Measurements from ENCODE around the gene CCDC74B. TPM values are rescaled to one million over a fixed set of nuclear protein-coding genes. Genes with fewer than 3 reads are reported as not detected.
"Not testable (repeated sequence)": the region's sequence is repeated elsewhere in the genome, so short reads cannot be mapped to it uniquely, and the experiment has no call there.

CCDC74B gene
- total and polyA plus RNA-seq, 7 experiments from 2014 or later = 0.16 to 1.6 (median 0.73) TPM; not detected in 4

DNA sequence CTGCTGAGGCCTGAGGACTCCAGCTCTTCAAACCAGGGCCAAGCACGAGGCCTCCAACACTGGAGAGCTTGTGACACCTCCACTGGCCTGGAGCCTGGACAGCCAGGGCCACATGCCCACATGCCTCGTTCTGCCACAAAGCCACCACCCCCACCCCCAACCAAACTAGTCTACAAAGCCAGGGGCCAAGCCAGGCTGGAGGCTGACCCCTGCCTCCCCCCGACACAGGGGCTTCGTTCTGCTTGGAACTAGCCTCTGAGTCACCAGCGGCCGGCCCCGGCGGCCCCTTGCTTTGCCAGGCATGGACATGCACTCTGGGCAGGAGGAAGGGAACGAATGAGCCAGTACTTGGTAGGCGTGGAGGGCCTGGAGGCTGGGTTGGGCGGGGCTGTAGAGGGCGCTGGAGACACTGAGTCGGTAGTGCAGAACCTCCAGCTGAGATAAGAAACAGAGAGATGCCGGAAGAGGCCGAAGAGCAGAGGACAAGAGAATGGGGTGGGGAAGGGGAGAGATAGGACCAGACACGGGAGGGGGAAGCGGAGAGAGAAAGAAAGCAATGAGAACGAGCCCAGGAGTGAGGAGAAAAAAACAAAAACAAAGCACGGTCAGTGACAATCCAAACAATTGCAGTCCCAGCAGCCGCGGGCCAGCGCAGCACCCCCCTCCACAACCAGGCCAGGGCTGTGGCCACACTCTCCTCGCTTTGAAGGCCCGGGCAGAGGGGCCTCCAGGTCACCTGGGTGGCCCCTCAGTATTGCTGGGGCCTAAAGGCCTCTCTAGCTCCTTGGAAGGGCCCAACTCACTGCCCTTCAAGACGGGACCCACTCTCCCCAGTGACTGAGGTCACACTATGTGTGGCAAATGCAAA lies 16.2 kb upstream of the CCDC74B start:
- intact Hi-C loops (cut with micrococcal nuclease); H3K9me3 Mint-ChIP-seq; H3K27me3 ChIP-seq (ENCODE audit: control insufficient read depth in 2 of 2, insufficient read depth in 2 of 2, low read length in 2 of 2); H3K4me3 Mint-ChIP-seq; CTCF ChIA-PET; H3K27ac ChIP-seq (ENCODE audit: low read depth, low read length); H3K4me3 ChIP-seq (ENCODE audit: low read length); H3K9me3 ChIP-seq (ENCODE audit: control insufficient read depth in 2 of 3, low read length in 3 of 3); H3K4me1 ChIP-seq (ENCODE audit: control insufficient read depth in 2 of 2, insufficient read depth in 2 of 2, low read length in 2 of 2); ATAC-seq; DNase-seq; H3K27me3 Mint-ChIP-seq; POLR2A ChIA-PET: not testable (repeated sequence)
- Mint-ChIP-seq H3K36me3 (peaks cover 0 to 10% (median 4%) of the 10 kb centered on the region in 5 donors), H3K27ac (peak overlapping the region in 1 of 9 donors; percentile 49), H3K4me1 (peaks cover 0 to 17% (median 0%) of the 10 kb centered on the region in 7 donors)
- H3K36me3 ChIP-seq (ENCODE audit: control insufficient read depth in 2 of 3, insufficient read depth in 3 of 3, low read length in 3 of 3) = peaks cover 0 to 67% (median 7%) of the 10 kb centered on the region in 3 experiments

DNA sequence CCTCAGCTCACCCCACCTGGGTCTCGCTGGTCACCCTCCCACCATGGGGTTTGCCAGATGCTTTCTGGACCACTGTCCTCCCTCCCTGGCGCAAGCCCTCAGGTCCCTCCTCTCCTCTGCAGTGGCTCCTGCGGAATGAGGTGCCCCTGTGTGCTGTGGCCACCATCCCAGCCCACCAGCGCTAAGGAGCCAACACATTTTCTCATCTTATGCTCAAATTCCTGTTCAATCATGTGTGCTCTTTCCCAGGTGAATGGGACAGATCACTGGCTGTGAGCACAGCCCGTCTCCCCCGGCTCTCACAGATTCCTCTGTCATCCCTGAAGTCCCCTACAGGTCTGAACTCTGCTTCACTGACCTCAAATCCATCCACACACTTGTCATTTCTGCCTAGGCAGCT lies 15.2 kb upstream of the CCDC74B start:
- no peaks in the 10 kb centered on the region for H3K4me1 ChIP-seq (ENCODE audit: control insufficient read depth in 2 of 2, insufficient read depth in 2 of 2, low read length in 2 of 2)
- POLR2A ChIA-PET = no interaction called here
- Mint-ChIP-seq H3K4me3 (no peak overlapping the region), H3K27ac (no peak overlapping the region), H3K36me3 (peaks cover 0 to 5% (median 4%) of the 10 kb centered on the region in 5 donors), H3K4me1 (peaks cover 0 to 17% (median 0%) of the 10 kb centered on the region in 7 donors), H3K9me3 (peaks cover 0 to 3% (median 0%) of the 10 kb centered on the region in 11 donors), H3K27me3 (no peaks in the 10 kb centered on the region)
- H3K27ac ChIP-seq (ENCODE audit: low read depth, low read length) = no peak overlapping the region
- no peaks in the 10 kb centered on the region for H3K27me3 ChIP-seq (ENCODE audit: control insufficient read depth in 2 of 2, insufficient read depth in 2 of 2, low read length in 2 of 2)
- H3K36me3 ChIP-seq (ENCODE audit: control insufficient read depth in 2 of 3, insufficient read depth in 3 of 3, low read length in 3 of 3) = peaks cover 0 to 68% (median 4%) of the 10 kb centered on the region in 3 experiments
- CTCF ChIA-PET = no interaction called here
- no peaks in the 10 kb centered on the region for H3K9me3 ChIP-seq (ENCODE audit: control insufficient read depth in 2 of 3, low read length in 3 of 3)
- intact Hi-C loops (cut with micrococcal nuclease) = no loop called here
- ATAC-seq (no peak), DNase-seq (no peak)
- H3K4me3 ChIP-seq (ENCODE audit: low read length) = no peak overlapping the region

DNA sequence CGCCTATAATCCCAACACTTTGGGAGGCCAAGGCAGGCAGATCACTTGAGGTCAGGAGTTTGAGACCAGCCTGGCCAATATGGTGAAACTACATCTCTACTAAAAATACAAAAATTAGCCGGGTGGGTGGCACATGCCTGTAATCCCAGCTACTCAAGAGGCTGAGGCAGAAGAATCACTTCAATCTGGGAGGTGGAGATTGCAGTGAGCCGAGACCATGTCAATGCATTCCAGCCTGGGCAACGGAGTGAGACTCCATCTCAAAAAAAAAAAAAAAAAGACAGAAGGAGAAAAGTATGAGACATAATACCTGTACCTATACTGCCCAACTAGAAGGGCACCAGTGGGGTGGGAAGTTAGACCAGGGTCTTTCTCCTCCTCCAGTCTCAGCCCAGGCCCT lies 14.5 kb upstream of the CCDC74B start:
- H3K9me3 ChIP-seq (ENCODE audit: control insufficient read depth in 2 of 3, low read length in 3 of 3); H3K4me3 ChIP-seq (ENCODE audit: low read length); H3K27me3 ChIP-seq (ENCODE audit: control insufficient read depth in 2 of 2, insufficient read depth in 2 of 2, low read length in 2 of 2); intact Hi-C loops (cut with micrococcal nuclease); ATAC-seq; CTCF ChIA-PET; H3K27me3 Mint-ChIP-seq; H3K27ac ChIP-seq (ENCODE audit: low read depth, low read length); H3K36me3 Mint-ChIP-seq; H3K9me3 Mint-ChIP-seq; POLR2A ChIA-PET; H3K4me1 ChIP-seq (ENCODE audit: control insufficient read depth in 2 of 2, insufficient read depth in 2 of 2, low read length in 2 of 2); H3K4me3 Mint-ChIP-seq; DNase-seq: not testable (repeated sequence)
- peaks cover 0 to 17% (median 0%) of the 10 kb centered on the region in 7 donors for H3K4me1 Mint-ChIP-seq
- H3K36me3 ChIP-seq (ENCODE audit: control insufficient read depth in 2 of 3, insufficient read depth in 3 of 3, low read length in 3 of 3) = peaks cover 0 to 70% (median 4%) of the 10 kb centered on the region in 3 experiments
- H3K27ac Mint-ChIP-seq = peak overlapping the region in 1 of 9 donors; percentile 9

DNA sequence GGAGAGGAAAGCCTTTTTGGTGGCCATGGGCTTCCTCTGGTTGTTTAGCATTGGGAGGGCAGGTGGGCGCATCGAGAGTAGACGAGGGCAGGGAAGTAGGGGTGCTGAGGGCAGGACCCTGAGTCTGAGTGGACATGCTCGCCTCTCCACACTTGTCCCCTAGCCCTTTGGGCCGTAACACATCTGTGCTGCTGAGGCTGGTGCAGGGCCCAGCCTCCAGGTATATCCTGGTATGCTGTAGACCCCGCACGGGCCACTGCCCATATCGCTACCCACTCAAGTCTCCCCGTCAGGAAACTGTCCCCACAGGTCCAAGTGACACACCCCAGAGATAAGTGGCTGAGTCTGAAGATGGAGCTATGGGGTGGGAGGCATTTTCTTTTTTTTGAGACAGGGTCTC lies 13.7 kb upstream of the CCDC74B start:
- H3K36me3 ChIP-seq (ENCODE audit: control insufficient read depth in 2 of 3, insufficient read depth in 3 of 3, low read length in 3 of 3) = peaks cover 0 to 70% (median 4%) of the 10 kb centered on the region in 3 experiments
- no peak for DNase-seq
- intact Hi-C loops (cut with micrococcal nuclease) = no loop called here
- H3K9me3 Mint-ChIP-seq = peaks cover 0 to 3% (median 0%) of the 10 kb centered on the region in 11 donors
- no peak overlapping the region for H3K4me3 Mint-ChIP-seq
- H3K4me3 ChIP-seq (ENCODE audit: low read length) = no peak overlapping the region
- POLR2A ChIA-PET = no interaction called here
- no peaks in the 10 kb centered on the region for H3K4me1 ChIP-seq (ENCODE audit: control insufficient read depth in 2 of 2, insufficient read depth in 2 of 2, low read length in 2 of 2)
- CTCF ChIA-PET = no interaction called here
- H3K9me3 ChIP-seq (ENCODE audit: control insufficient read depth in 2 of 3, low read length in 3 of 3) = no peaks in the 10 kb centered on the region
- H3K36me3 Mint-ChIP-seq = peaks cover 0 to 8% (median 0%) of the 10 kb centered on the region in 5 donors
- ATAC-seq = no peak
- no peaks in the 10 kb centered on the region for H3K27me3 ChIP-seq (ENCODE audit: control insufficient read depth in 2 of 2, insufficient read depth in 2 of 2, low read length in 2 of 2)
- H3K27me3 Mint-ChIP-seq = no peaks in the 10 kb centered on the region
- peak overlapping the region in 2 of 9 donors; percentile 17 to 64 for H3K27ac Mint-ChIP-seq
- H3K27ac ChIP-seq (ENCODE audit: low read depth, low read length) = no peak overlapping the region
- peaks cover 0 to 17% (median 0%) of the 10 kb centered on the region in 7 donors for H3K4me1 Mint-ChIP-seq

DNA sequence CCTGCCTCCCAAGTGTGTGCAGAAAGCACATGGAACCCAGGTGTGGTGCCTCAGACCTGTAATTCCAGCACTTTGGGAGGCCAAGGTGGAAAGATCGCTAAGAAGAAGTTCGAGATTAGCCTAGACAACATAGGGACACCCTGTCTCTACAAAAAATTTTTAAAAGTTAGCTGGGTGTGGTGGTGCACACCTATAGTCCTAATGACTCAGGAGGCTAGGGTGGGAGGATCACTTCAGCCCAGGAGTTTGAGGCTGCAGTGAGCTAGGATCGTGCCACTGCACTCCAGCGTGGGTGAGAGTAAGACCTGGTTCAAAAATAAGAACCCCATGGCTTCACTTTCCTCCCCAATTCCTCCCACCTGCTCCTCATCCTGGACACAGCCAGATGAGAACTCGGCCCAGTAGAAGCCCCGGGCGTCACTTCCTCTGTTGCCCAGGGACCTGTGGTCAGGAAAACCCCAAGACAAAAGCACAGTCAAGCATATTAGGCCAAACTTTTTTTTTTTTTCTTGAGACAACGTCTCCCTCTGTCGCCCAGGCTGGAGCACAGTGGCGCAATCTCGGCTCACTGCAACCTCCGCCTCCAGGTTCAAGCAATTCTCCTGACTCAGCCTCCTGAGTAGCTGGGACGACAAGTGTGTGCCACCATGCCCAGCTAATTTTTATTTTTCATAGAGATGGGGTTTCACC lies 13.1 kb upstream of the CCDC74B start:
- H3K4me3 Mint-ChIP-seq; H3K27ac ChIP-seq (ENCODE audit: low read depth, low read length); H3K4me1 ChIP-seq (ENCODE audit: control insufficient read depth in 2 of 2, insufficient read depth in 2 of 2, low read length in 2 of 2); H3K9me3 Mint-ChIP-seq; H3K9me3 ChIP-seq (ENCODE audit: control insufficient read depth in 2 of 3, low read length in 3 of 3); DNase-seq; CTCF ChIA-PET; intact Hi-C loops (cut with micrococcal nuclease); POLR2A ChIA-PET; H3K4me3 ChIP-seq (ENCODE audit: low read length); H3K27me3 Mint-ChIP-seq; H3K27me3 ChIP-seq (ENCODE audit: control insufficient read depth in 2 of 2, insufficient read depth in 2 of 2, low read length in 2 of 2); H3K36me3 Mint-ChIP-seq: not testable (repeated sequence)
- peaks cover 0 to 69% (median 4%) of the 10 kb centered on the region in 3 experiments for H3K36me3 ChIP-seq (ENCODE audit: control insufficient read depth in 2 of 3, insufficient read depth in 3 of 3, low read length in 3 of 3)
- ATAC-seq = peak; percentile 33
- Mint-ChIP-seq H3K4me1 (peaks cover 0 to 17% (median 0%) of the 10 kb centered on the region in 7 donors), H3K27ac (peak overlapping the region in 4 of 9 donors; percentile 17 to 64 (median 26))

DNA sequence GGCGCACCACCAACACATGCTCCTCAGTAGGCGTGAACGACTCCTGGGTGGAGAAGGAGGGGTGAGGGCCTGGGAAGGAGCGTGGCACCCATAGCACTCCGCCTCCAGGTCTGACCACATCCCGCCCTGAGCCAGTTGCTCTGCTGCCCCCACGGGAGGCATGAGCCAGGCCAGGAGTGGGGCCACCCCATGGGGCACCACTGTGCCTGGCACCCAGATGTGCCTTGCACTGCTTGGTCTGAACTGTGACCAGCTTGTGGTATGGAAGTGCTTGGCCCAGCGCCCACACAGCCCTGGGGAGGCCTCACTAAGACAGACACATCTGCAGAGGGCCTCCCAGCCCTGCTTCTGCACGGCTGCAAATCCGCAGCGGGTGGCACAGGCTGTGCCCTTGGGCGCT lies 12.4 kb upstream of the CCDC74B start:
- H3K27ac ChIP-seq (ENCODE audit: low read depth, low read length); H3K4me1 ChIP-seq (ENCODE audit: control insufficient read depth in 2 of 2, insufficient read depth in 2 of 2, low read length in 2 of 2); H3K9me3 Mint-ChIP-seq; CTCF ChIA-PET; H3K36me3 Mint-ChIP-seq; H3K27me3 Mint-ChIP-seq; H3K27me3 ChIP-seq (ENCODE audit: control insufficient read depth in 2 of 2, insufficient read depth in 2 of 2, low read length in 2 of 2); H3K4me3 ChIP-seq (ENCODE audit: low read length); H3K4me3 Mint-ChIP-seq; H3K9me3 ChIP-seq (ENCODE audit: control insufficient read depth in 2 of 3, low read length in 3 of 3); POLR2A ChIA-PET; DNase-seq; intact Hi-C loops (cut with micrococcal nuclease): not testable (repeated sequence)
- ATAC-seq = peak; percentile 2
- peak overlapping the region in 1 of 9 donors; percentile 64 for H3K27ac Mint-ChIP-seq
- H3K4me1 Mint-ChIP-seq = peaks cover 0 to 17% (median 0%) of the 10 kb centered on the region in 7 donors
- H3K36me3 ChIP-seq (ENCODE audit: control insufficient read depth in 2 of 3, insufficient read depth in 3 of 3, low read length in 3 of 3) = peaks cover 0 to 70% (median 4%) of the 10 kb centered on the region in 3 experiments

All from naive thymus-derived CD4-positive, alpha-beta T cell (primary cell).